ENCODE measurements around the gene CRYBA1. TPM values are rescaled to one million over a fixed set of nuclear protein-coding genes. Genes with fewer than 3 reads are reported as not detected.

Gene CRYBA1
- polyA plus RNA-seq, 3 donors: not detected

GRCh38 chr17:29215717-29216116, 30.9 kb upstream of the CRYBA1 start:
- H3K4me1 ChIP-seq (ENCODE audit: control insufficient read depth in 1 of 2, insufficient read depth in 2 of 2, low read length in 2 of 2): peaks cover 36 to 38% of the 10 kb centered on the region in 2 donors
- Mint-ChIP-seq H3K27ac (peak overlapping the region in 2 of 7 donors; percentile 10 to 15), H3K9me3 (peaks cover 0 to 3% (median 0%) of the 10 kb centered on the region in 7 donors), H3K4me3 (no peak overlapping the region), H3K27me3 (ENCODE audit: low read depth in 3 of 3) (peaks cover 0 to 1% (median 0%) of the 10 kb centered on the region in 3 donors), H3K36me3 (no peaks in the 10 kb centered on the region), H3K4me1 (peaks cover 51% of the 10 kb centered on the region)
- no peak overlapping the region for H3K4me3 ChIP-seq (replicated peaks in 1 of 3; ENCODE audit: low read depth in 2 of 3, low read length in 3 of 3)
- DNase-seq: no peak
- H3K9ac ChIP-seq (ENCODE audit: insufficient read depth, low read length, poor library complexity, severe bottlenecking): no peak overlapping the region
- intact Hi-C loops (cut with micrococcal nuclease): loop anchor here (5.0 kb wide), 1 partner anchor 68 kb away; no protein-coding TSS in a partner anchor
- WGBS (ENCODE audit: insufficient coverage): 33% methylated on average over 2 of the region's 4 CpGs
- H3K36me3 ChIP-seq (replicated peaks in 1 of 2; ENCODE audit: control insufficient read depth in 1 of 2, insufficient read depth in 2 of 2, low read length in 2 of 2): no peaks in the 10 kb centered on the region
- H3K27ac ChIP-seq (ENCODE audit: low read depth in 1 of 2, low read length in 2 of 2): no peak overlapping the region
- no peak overlapping the region for H3K4me2 ChIP-seq (replicated peaks; ENCODE audit: extremely low read depth, low read length, poor library complexity, severe bottlenecking)
- no peaks in the 10 kb centered on the region for H4K20me1 ChIP-seq (ENCODE audit: insufficient read depth, low read length)
- no peak overlapping the region for H2AFZ ChIP-seq (ENCODE audit: insufficient read depth, low read depth, low read length, poor library complexity, severe bottlenecking)
- no peak for TF ChIP-seq CTCF (IDR thresholded peaks at IDR 0.05)
- no peaks in the 10 kb centered on the region for H3K9me3 ChIP-seq (replicated peaks in 1 of 2; ENCODE audit: control insufficient read depth in 1 of 2, insufficient read depth in 1 of 2, low read length in 2 of 2)
- no peaks in the 10 kb centered on the region for H3K27me3 ChIP-seq (ENCODE audit: control insufficient read depth in 2 of 2, insufficient read depth in 2 of 2, low read length in 2 of 2)
- no peaks in the 10 kb centered on the region for H3K79me2 ChIP-seq (ENCODE audit: insufficient read depth, low read length)

- Histone ChIP-seq H2AFZ (ENCODE audit: insufficient read depth, low read depth, low read length, poor library complexity, severe bottlenecking) (no peak overlapping the region), H3K27ac (ENCODE audit: low read depth in 1 of 2, low read length in 2 of 2) (no peak overlapping the region), H3K4me3 (replicated peaks in 1 of 3; ENCODE audit: low read depth in 2 of 3, low read length in 3 of 3) (no peak overlapping the region), H3K79me2 (ENCODE audit: insufficient read depth, low read length) (no peaks in the 10 kb centered on the region), H3K4me2 (replicated peaks; ENCODE audit: extremely low read depth, low read length, poor library complexity, severe bottlenecking) (no peak overlapping the region), H3K27me3 (ENCODE audit: control insufficient read depth in 2 of 2, insufficient read depth in 2 of 2, low read length in 2 of 2) (no peaks in the 10 kb centered on the region), H4K20me1 (ENCODE audit: insufficient read depth, low read length) (no peaks in the 10 kb centered on the region), H3K9ac (ENCODE audit: insufficient read depth, low read length, poor library complexity, severe bottlenecking) (no peak overlapping the region), H3K36me3 (replicated peaks in 1 of 2; ENCODE audit: control insufficient read depth in 1 of 2, insufficient read depth in 2 of 2, low read length in 2 of 2) (no peaks in the 10 kb centered on the region), H3K4me1 (ENCODE audit: control insufficient read depth in 1 of 2, insufficient read depth in 2 of 2, low read length in 2 of 2) (peaks cover 36 to 38% of the 10 kb centered on the region in 2 donors), H3K9me3 (replicated peaks in 1 of 2; ENCODE audit: control insufficient read depth in 1 of 2, insufficient read depth in 1 of 2, low read length in 2 of 2) (no peaks in the 10 kb centered on the region)
- peaks cover 47% of the 10 kb centered on the region for H3K4me1 Mint-ChIP-seq
- intact Hi-C loops (cut with micrococcal nuclease): loop anchor here (5.0 kb wide), 1 partner anchor 69 kb away; no protein-coding TSS in a partner anchor
- no peak for DNase-seq
- peaks cover 0 to 3% (median 0%) of the 10 kb centered on the region in 7 donors for H3K9me3 Mint-ChIP-seq
- no peak for TF ChIP-seq CTCF (IDR thresholded peaks at IDR 0.05)
- H3K27ac Mint-ChIP-seq: peak overlapping the region in 2 of 7 donors; percentile 10 to 15
- no CpG with 5 or more reads among the region's 6 CpGs for WGBS (ENCODE audit: insufficient coverage)
- H3K27me3 Mint-ChIP-seq (ENCODE audit: low read depth in 3 of 3): peaks cover 0 to 1% (median 0%) of the 10 kb centered on the region in 3 donors
- H3K36me3 Mint-ChIP-seq: no peaks in the 10 kb centered on the region
- H3K4me3 Mint-ChIP-seq: no peak overlapping the region
Observed at GRCh38 chr17:29216181-29216580, 30.5 kb upstream of the CRYBA1 start.

Data from CD14-positive monocyte (primary cell).